HEK293 (cell line): ENCODE results near the gene LAMC2.

Source experiments
- CTCF ChIA-PET: fragments of 350-600 bp; formaldehyde crosslinking; extraction: SDS; loops from one replicate; lab custom pipeline; 2021; ENCODE audit warnings: antibody characterized with exemption; lab: Yijun Ruan, JAX
- POLR2A ChIA-PET: fragments of 300-600 bp; formaldehyde crosslinking; extraction: SDS; loops from one replicate; lab custom pipeline; 2020; ENCODE audit warnings: antibody characterized with exemption, inconsistent platforms; lab: Yijun Ruan, JAX
- H3K27ac ChIP-seq: fragments of 200-500 bp; sonication (Bioruptor generic); 2 replicates; pipeline ENCODE4 v1.5.1; 2014; ENCODE audit warnings: low read depth, low read length, control low read depth, inconsistent platforms; ENCODE audit errors: extremely low read depth
- H3K36me3 ChIP-seq, 2 experiments: fragments of 200-500 bp in 1 of 2; sonication (Bioruptor generic) in 1 of 2; 1 replicate in 1 of 2; 2 replicates in 1 of 2; pipeline ENCODE4 v1.5.1; 2014 to 2017; ENCODE audit warnings: inconsistent platforms in 2 of 2, low read length in 2 of 2; ENCODE audit not compliant: control insufficient read depth in 2 of 2, insufficient read depth in 1 of 2
- H3K4me1 ChIP-seq: fragments of 200-500 bp; sonication (Bioruptor generic); 2 replicates; pipeline ENCODE4 v1.5.1; 2014; ENCODE audit warnings: mild to moderate bottlenecking, low read length, inconsistent platforms; ENCODE audit not compliant: control insufficient read depth, insufficient read depth
- H3K4me3 ChIP-seq: 2 replicates; pipeline ENCODE4 v1.5.1; 2011; ENCODE audit warnings: low read depth, mild to moderate bottlenecking, control low read depth, low read length, moderate library complexity
- H3K9me3 ChIP-seq: fragments of 200-500 bp; sonication (Bioruptor generic); 2 replicates; pipeline ENCODE4 v1.5.1; 2014; ENCODE audit warnings: low read depth, low read length, inconsistent platforms; ENCODE audit not compliant: control insufficient read depth, insufficient read depth
- BCL11A ChIP-seq: fragments of 450-650 bp; formaldehyde crosslinking; IDR thresholded peaks from 2 replicates; pipeline ENCODE4 v1.5.1; 2016; ENCODE audit warnings: low read depth, missing biosample characterization, missing genetic modification characterization
- ELK4 ChIP-seq: IDR thresholded peaks from 2 replicates; pipeline ENCODE4 v1.6.1; 2011; ENCODE audit warnings: mild to moderate bottlenecking, low read depth, low read length, borderline replicate concordance
- HIC1 ChIP-seq: fragments of 450-650 bp; formaldehyde crosslinking; IDR thresholded peaks from 2 replicates; pipeline ENCODE4 v1.5.1; 2016; ENCODE audit warnings: missing biosample characterization, missing genetic modification characterization
- MEIS1 ChIP-seq: sonication (generic); formaldehyde crosslinking; IDR thresholded peaks from 2 replicates; pipeline ENCODE4 v1.8.1; 2022; ENCODE audit warnings: missing genetic modification reagents, mild to moderate bottlenecking, borderline replicate concordance
- SP2 ChIP-seq: fragments of 450-650 bp; formaldehyde crosslinking; IDR thresholded peaks from 2 replicates; pipeline ENCODE4 v1.5.1; 2016; ENCODE audit warnings: missing biosample characterization, missing genetic modification characterization
- SP3 ChIP-seq: fragments of 450-650 bp; formaldehyde crosslinking; IDR thresholded peaks from 2 replicates; pipeline ENCODE4 v1.5.1; 2016; ENCODE audit warnings: missing biosample characterization, missing genetic modification characterization
- YY2 ChIP-seq: fragments of 450-650 bp; formaldehyde crosslinking; IDR thresholded peaks from 2 replicates; pipeline ENCODE4 v1.5.1; 2016; ENCODE audit warnings: missing biosample characterization, missing genetic modification characterization
- ZBTB26 ChIP-seq: fragments of 450-650 bp; formaldehyde crosslinking; optimal IDR thresholded peaks from 2 replicates; pipeline ENCODE3; 2016; ENCODE audit warnings: missing biosample characterization, mild to moderate bottlenecking, missing genetic modification characterization
- ZNF133 ChIP-seq: fragments of 450-650 bp; formaldehyde crosslinking; IDR thresholded peaks from 2 replicates; pipeline ENCODE4 v1.5.1; 2016; ENCODE audit warnings: missing biosample characterization, missing genetic modification characterization
- ZNF148 ChIP-seq: fragments of 450-650 bp; formaldehyde crosslinking; IDR thresholded peaks from 2 replicates; pipeline ENCODE4 v1.5.0; 2017; ENCODE audit warnings: missing biosample characterization, missing genetic modification characterization, borderline replicate concordance
- ZNF16 ChIP-seq: fragments of 450-650 bp; formaldehyde crosslinking; IDR thresholded peaks from 2 replicates; pipeline ENCODE4 v1.5.1; 2016; ENCODE audit warnings: low read depth, missing biosample characterization, missing genetic modification characterization
- ZNF175 ChIP-seq: fragments of 450-650 bp; formaldehyde crosslinking; IDR thresholded peaks from 2 replicates; pipeline ENCODE4 v1.5.1; 2016; ENCODE audit warnings: missing biosample characterization, missing genetic modification characterization
- ZNF211 ChIP-seq: fragments of 450-650 bp; formaldehyde crosslinking; IDR thresholded peaks from 2 replicates; pipeline ENCODE4 v1.5.1; 2016; ENCODE audit warnings: low read depth, missing biosample characterization, missing genetic modification characterization
- ZNF223 ChIP-seq: fragments of 450-650 bp; formaldehyde crosslinking; IDR thresholded peaks from 2 replicates; pipeline ENCODE4 v1.5.1; 2016; ENCODE audit warnings: missing biosample characterization, missing genetic modification characterization
- ZNF354C ChIP-seq: fragments of 450-650 bp; formaldehyde crosslinking; IDR thresholded peaks from 2 replicates; pipeline ENCODE4 v1.5.1; 2016; ENCODE audit warnings: missing biosample characterization, missing genetic modification characterization, low read depth, borderline replicate concordance
- ZNF366 ChIP-seq: fragments of 450-650 bp; formaldehyde crosslinking; conservative IDR thresholded peaks from 2 replicates; pipeline ENCODE4 v1.5.1; 2016; ENCODE audit warnings: missing biosample characterization, missing genetic modification characterization
- ZNF394 ChIP-seq: fragments of 450-650 bp; formaldehyde crosslinking; IDR thresholded peaks from 2 replicates; pipeline ENCODE4 v1.5.1; 2016; ENCODE audit warnings: missing biosample characterization, missing genetic modification characterization, mild to moderate bottlenecking, moderate library complexity, borderline replicate concordance
- ZNF473 ChIP-seq: fragments of 450-650 bp; formaldehyde crosslinking; IDR thresholded peaks from 2 replicates; pipeline ENCODE4 v1.5.1; 2017; ENCODE audit warnings: missing biosample characterization, missing genetic modification characterization
- ZNF768 ChIP-seq: fragments of 450-650 bp; formaldehyde crosslinking; IDR thresholded peaks from 2 replicates; pipeline ENCODE4 v1.5.1; 2018; ENCODE audit warnings: missing biosample characterization, mild to moderate bottlenecking, missing genetic modification characterization
- ZNF791 ChIP-seq: fragments of 450-650 bp; formaldehyde crosslinking; IDR thresholded peaks from 2 replicates; pipeline ENCODE4 v1.5.1; 2016; ENCODE audit warnings: missing biosample characterization, missing genetic modification characterization
- TF ChIP-seq, protein P1 (sequence below): fragments of 450-650 bp; IDR thresholded peaks from 2 replicates; pipeline ENCODE4 v1.5.1; 2018; ENCODE audit warnings: missing biosample characterization, missing genetic modification characterization

The LAMC2 gene

DNA sequence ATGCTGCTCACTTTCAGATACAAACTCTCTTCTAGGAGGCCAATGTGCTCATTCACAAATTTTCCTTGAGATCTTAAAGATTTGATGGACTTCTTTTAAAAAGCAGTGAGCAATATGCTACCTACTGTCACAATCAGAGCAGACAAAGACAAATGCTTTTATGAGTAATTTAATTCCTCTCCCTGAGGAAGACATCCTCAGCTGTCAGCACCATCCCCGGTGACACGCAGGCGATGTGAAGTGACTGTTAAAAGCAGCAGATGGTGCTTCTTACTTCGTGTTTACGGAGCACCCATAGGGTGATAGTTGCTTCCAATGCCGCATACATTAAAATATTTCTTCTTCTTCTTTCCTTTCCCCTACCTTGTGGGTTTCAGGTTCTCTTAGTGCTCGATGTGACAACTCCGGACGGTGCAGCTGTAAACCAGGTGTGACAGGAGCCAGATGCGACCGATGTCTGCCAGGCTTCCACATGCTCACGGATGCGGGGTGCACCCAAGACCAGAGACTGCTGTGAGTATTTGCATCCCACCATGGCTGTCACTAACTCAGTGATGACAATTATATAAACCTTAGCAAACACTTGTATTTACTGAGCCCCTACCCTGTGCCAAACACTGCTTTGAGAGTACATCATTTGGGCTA is 29.1 kb downstream of the LAMC2 start (continued):
- no peak for TF ChIP-seq ZNF366 (tag by site-specific recombination)
- TF ChIP-seq ZNF791 (tag by site-specific recombination) = no peak
- no peak for TF ChIP-seq SP2 (tag by site-specific recombination)
- TF ChIP-seq ZNF768 (tag by site-specific recombination) = no peak

GRCh38 chr1:183215936-183216335 is 29.9 kb downstream of the LAMC2 start:
- H3K4me1 ChIP-seq = peaks cover 15% of the 10 kb centered on the region
- no peak overlapping the region for H3K4me3 ChIP-seq
- TF ChIP-seq ZNF354C (tag by site-specific recombination) (no peak), ZNF394 (tag by site-specific recombination) (no peak), ZNF175 (tag by site-specific recombination) (no peak), ZBTB26 (tag by site-specific recombination) (no peak), BCL11A (no peak), ZNF16 (tag by site-specific recombination) (no peak), HIC1 (no peak), ZNF223 (no peak), ELK4 (no peak), MEIS1 (CRISPR knock-in tag) (no peak), SP3 (tag by site-specific recombination) (no peak), ZNF148 (tag by site-specific recombination) (no peak), ZNF211 (tag by site-specific recombination) (no peak), YY2 (tag by site-specific recombination) (no peak), ZNF133 (no peak), ZNF473 (tag by site-specific recombination) (no peak)
- TF ChIP-seq, protein P1, sequence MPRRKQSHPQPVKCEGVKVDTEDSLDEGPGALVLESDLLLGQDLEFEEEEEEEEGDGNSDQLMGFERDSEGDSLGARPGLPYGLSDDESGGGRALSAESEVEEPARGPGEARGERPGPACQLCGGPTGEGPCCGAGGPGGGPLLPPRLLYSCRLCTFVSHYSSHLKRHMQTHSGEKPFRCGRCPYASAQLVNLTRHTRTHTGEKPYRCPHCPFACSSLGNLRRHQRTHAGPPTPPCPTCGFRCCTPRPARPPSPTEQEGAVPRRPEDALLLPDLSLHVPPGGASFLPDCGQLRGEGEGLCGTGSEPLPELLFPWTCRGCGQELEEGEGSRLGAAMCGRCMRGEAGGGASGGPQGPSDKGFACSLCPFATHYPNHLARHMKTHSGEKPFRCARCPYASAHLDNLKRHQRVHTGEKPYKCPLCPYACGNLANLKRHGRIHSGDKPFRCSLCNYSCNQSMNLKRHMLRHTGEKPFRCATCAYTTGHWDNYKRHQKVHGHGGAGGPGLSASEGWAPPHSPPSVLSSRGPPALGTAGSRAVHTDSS (tag by site-specific recombination) = no peak
- POLR2A ChIA-PET = no interaction called here
- no peaks in the 10 kb centered on the region for H3K36me3 ChIP-seq
- no peaks in the 10 kb centered on the region for H3K9me3 ChIP-seq
- H3K27ac ChIP-seq = no peak overlapping the region
- CTCF ChIA-PET = interaction anchor here (0.6 to 4.8 kb wide), 3 partner anchors 10 to 251 kb away, joined by 3 to 33 read pairs (median 6); no protein-coding TSS in a partner anchor
